Superior temporal gyrus (tissue), 1 donor: ENCODE measurements around the gene TMPRSS4.
A peak's percentile ranks its signal among the peaks of the same experiment; 100 is the strongest.
"Not testable (repeated sequence)": the region's sequence is repeated elsewhere in the genome, so short reads cannot be mapped to it uniquely, and the experiment has no call there.

ENCODE experiments used
- DNase-seq: peaks from one replicate; pipeline ENCODE4 v3.0.0-alpha.2; 2016; ENCODE audit errors: extremely low spot score

Gene TMPRSS4

GRCh38 chr11:118056806-118057205, 20.1 kb upstream of the TMPRSS4 start:
- DNase-seq = no peak

- DNase-seq = no peak
These were observed 19.4 kb upstream of the TMPRSS4 start for GRCh38 chr11:118057251-118058145.

- DNase-seq = no peak
These were observed 18.3 kb upstream of the TMPRSS4 start for GRCh38 chr11:118058311-118059245.

GRCh38 chr11:118059246-118059940, 17.5 kb upstream of the TMPRSS4 start:
- DNase-seq = no peak

- DNase-seq = no peak
These were observed 16.7 kb upstream of the TMPRSS4 start for GRCh38 chr11:118060081-118060661.

- DNase-seq = no peak
These were observed 16.0 kb upstream of the TMPRSS4 start for GRCh38 chr11:118060869-118061268.

- DNase-seq = no peak
These were observed 15.2 kb upstream of the TMPRSS4 start for GRCh38 chr11:118061586-118062125.

- DNase-seq = not testable (repeated sequence)
These were observed 14.7 kb upstream of the TMPRSS4 start for GRCh38 chr11:118062181-118062580.

- not testable (repeated sequence) for DNase-seq
These were observed 14.2 kb upstream of the TMPRSS4 start for GRCh38 chr11:118062631-118063030.

GRCh38 chr11:118064956-118065355, 11.9 kb upstream of the TMPRSS4 start:
- no peak for DNase-seq

GRCh38 chr11:118065384-118065783, 11.5 kb upstream of the TMPRSS4 start:
- DNase-seq = no peak

GRCh38 chr11:118067006-118067405, 9.9 kb upstream of the TMPRSS4 start:
- DNase-seq = no peak

GRCh38 chr11:118068206-118068944, 8.5 kb upstream of the TMPRSS4 start:
- DNase-seq = peak; percentile 45

GRCh38 chr11:118068945-118069612, 7.8 kb upstream of the TMPRSS4 start:
- DNase-seq = no peak

- DNase-seq = no peak
These were observed 5.4 kb upstream of the TMPRSS4 start for GRCh38 chr11:118071416-118072030.

- DNase-seq = no peak
These were observed 3.3 kb upstream of the TMPRSS4 start for GRCh38 chr11:118073554-118073953.

- no peak for DNase-seq
These were observed 2.7 kb upstream of the TMPRSS4 start for GRCh38 chr11:118074091-118074685.

- no peak for DNase-seq
These were observed 2.1 kb upstream of the TMPRSS4 start for GRCh38 chr11:118074785-118075184.

GRCh38 chr11:118078911-118079411, 2.1 kb downstream of the TMPRSS4 start:
- DNase-seq = no peak
